HG02571 (cell line): Measurements from ENCODE around the gene OPCML.
A peak's percentile ranks its signal among the peaks of the same experiment; 100 is the strongest.

Experiments used
- ATAC-seq: cut with Tn5 transposase; IDR thresholded peaks from one replicate; pipeline ENCODE4 v1.9.1; 2021; ENCODE audit warnings: mild to moderate bottlenecking, moderate library complexity; ENCODE audit not compliant: unreplicated experiment

OPCML gene

GRCh38 chr11:133146697-133147306, 385.5 kb downstream of the OPCML start:
- ATAC-seq: no peak

- no peak for ATAC-seq
These were observed 394.4 kb downstream of the OPCML start for GRCh38 chr11:133137939-133138338.

GRCh38 chr11:133137270-133137669, 395.0 kb downstream of the OPCML start:
- ATAC-seq: no peak

- ATAC-seq: no peak
These were observed 395.9 kb downstream of the OPCML start for GRCh38 chr11:133136376-133136775.

- peak; percentile 82 for ATAC-seq
These were observed 397.8 kb downstream of the OPCML start for GRCh38 chr11:133134314-133135173.

GRCh38 chr11:133133606-133134005, 398.7 kb downstream of the OPCML start:
- no peak for ATAC-seq

GRCh38 chr11:133133050-133133449, 399.3 kb downstream of the OPCML start:
- no peak for ATAC-seq

- ATAC-seq: no peak
These were observed 404.6 kb downstream of the OPCML start for GRCh38 chr11:133127741-133128140.

GRCh38 chr11:133123796-133124195, 408.5 kb downstream of the OPCML start:
- ATAC-seq: no peak

GRCh38 chr11:133123366-133123765, 408.9 kb downstream of the OPCML start:
- ATAC-seq: no peak

- no peak for ATAC-seq
These were observed 410.0 kb downstream of the OPCML start for GRCh38 chr11:133122256-133122655.

- no peak for ATAC-seq
These were observed 413.6 kb downstream of the OPCML start for GRCh38 chr11:133118563-133119268.

GRCh38 chr11:133115099-133115498, 417.2 kb downstream of the OPCML start:
- ATAC-seq: no peak

GRCh38 chr11:133107763-133108162, 424.5 kb downstream of the OPCML start:
- no peak for ATAC-seq

- no peak for ATAC-seq
These were observed 425.2 kb downstream of the OPCML start for GRCh38 chr11:133107136-133107535.

- ATAC-seq: no peak
These were observed 425.9 kb downstream of the OPCML start for GRCh38 chr11:133106417-133106816.

GRCh38 chr11:133104009-133104744, 428.1 kb downstream of the OPCML start:
- ATAC-seq: no peak

- ATAC-seq: no peak
These were observed 435.3 kb downstream of the OPCML start for GRCh38 chr11:133096981-133097380.

GRCh38 chr11:133086518-133086917, 445.8 kb downstream of the OPCML start:
- no peak for ATAC-seq

- peak; percentile 84 for ATAC-seq
These were observed 449.3 kb downstream of the OPCML start for GRCh38 chr11:133082841-133083488.

GRCh38 chr11:133082453-133082781, 449.9 kb downstream of the OPCML start:
- ATAC-seq: no peak
